NCI-H748 (cell line): ENCODE data around the gene P2RY12.
A peak's percentile ranks its signal among the peaks of the same experiment; 100 is the strongest.
"Not testable (repeated sequence)": the region's sequence is repeated elsewhere in the genome, so short reads cannot be mapped to it uniquely, and the experiment has no call there.

Experiments
- DNase-seq: peaks from one replicate; lab custom pipeline; 2025; ENCODE audit not compliant: unreplicated experiment; lab: John Stamatoyannopoulos, UW

The P2RY12 gene

GRCh38 chr3:151393941-151394340 lies 9.4 kb upstream of the P2RY12 start:
- DNase-seq, result no peak

GRCh38 chr3:151393146-151393830 lies 8.7 kb upstream of the P2RY12 start:
- DNase-seq, result no peak

- DNase-seq, result not testable (repeated sequence)
Observed at GRCh38 chr3:151392191-151392590, 7.6 kb upstream of the P2RY12 start.

- no peak for DNase-seq
Observed at GRCh38 chr3:151391720-151392119, 7.2 kb upstream of the P2RY12 start.

- DNase-seq, result no peak
Observed at GRCh38 chr3:151387842-151388241, 3.3 kb upstream of the P2RY12 start.

GRCh38 chr3:151387432-151387831 lies 2.9 kb upstream of the P2RY12 start:
- no peak for DNase-seq

- no peak for DNase-seq
Observed at GRCh38 chr3:151386056-151386455, 1.5 kb upstream of the P2RY12 start.

GRCh38 chr3:151383956-151384355 lies 597 bp downstream of the P2RY12 start:
- DNase-seq, result no peak

- DNase-seq, result peak; percentile 9
Observed at GRCh38 chr3:151383111-151383510, 1.4 kb downstream of the P2RY12 start.

GRCh38 chr3:151382671-151383070 lies 1.9 kb downstream of the P2RY12 start:
- no peak for DNase-seq

GRCh38 chr3:151379083-151379734 lies 5.3 kb downstream of the P2RY12 start:
- peak; percentile 13 for DNase-seq

GRCh38 chr3:151377768-151378385 lies 6.7 kb downstream of the P2RY12 start:
- no peak for DNase-seq

GRCh38 chr3:151372063-151372820 lies 12.3 kb downstream of the P2RY12 start:
- DNase-seq, result no peak

GRCh38 chr3:151371526-151371925 lies 13.0 kb downstream of the P2RY12 start:
- no peak for DNase-seq

GRCh38 chr3:151367448-151367847 lies 17.1 kb downstream of the P2RY12 start:
- DNase-seq, result no peak

GRCh38 chr3:151366993-151367392 lies 17.6 kb downstream of the P2RY12 start:
- no peak for DNase-seq

- no peak for DNase-seq
Observed at GRCh38 chr3:151362751-151363174, 21.8 kb downstream of the P2RY12 start.

- no peak for DNase-seq
Observed at GRCh38 chr3:151357463-151357850, 27.1 kb downstream of the P2RY12 start.

GRCh38 chr3:151356794-151357462 lies 27.6 kb downstream of the P2RY12 start:
- no peak for DNase-seq

GRCh38 chr3:151351648-151352047 lies 32.9 kb downstream of the P2RY12 start:
- no peak for DNase-seq

GRCh38 chr3:151351219-151351618 lies 33.3 kb downstream of the P2RY12 start:
- DNase-seq, result no peak
